Heart left ventricle (tissue), 16 donors: ENCODE data around the gene DDX47. TPM values are rescaled to one million over a fixed set of nuclear protein-coding genes. Genes with fewer than 3 reads are reported as not detected.

Source experiments
- ATAC-seq, 4 donors: fragments of 200-7000 bp; cut with Tn5 transposase; one replicate each; pipeline ENCODE4 v1.9.1; 2020 to 2022; ENCODE audit warnings: moderate library complexity in 4 of 4, mild to moderate bottlenecking in 3 of 4, moderate number of reproducible peaks in 1 of 4
- DNase-seq, 5 donors: peaks; one replicate each; pipeline ENCODE4 v3.0.0-alpha.2; 2020
- H3K27ac ChIP-seq, 12 donors: fragments of 200-600 bp; sonication (generic) in 4 of 12; one replicate each; pipeline versions ENCODE4 v1.5.0 to v1.8.0; 2016 to 2022; ENCODE audit warnings: mild to moderate bottlenecking in 2 of 12
- H3K27me3 ChIP-seq, 9 donors: fragments of 200-600 bp; sonication (generic) in 2 of 9; one replicate each; pipeline versions ENCODE4 v1.5.1 to v1.8.0; 2016 to 2022; ENCODE audit warnings: mild to moderate bottlenecking in 3 of 9
- H3K36me3 ChIP-seq, 9 donors: fragments of 200-600 bp; sonication (generic) in 2 of 9; one replicate each; pipeline versions ENCODE4 v1.5.0 to v1.8.0; 2018 to 2022; ENCODE audit warnings: mild to moderate bottlenecking in 2 of 9
- H3K4me1 ChIP-seq, 12 donors: fragments of 200-600 bp; sonication (generic) in 4 of 12; one replicate each; pipeline versions ENCODE4 v1.5.0 to v1.8.0; 2016 to 2022; ENCODE audit warnings: mild to moderate bottlenecking in 3 of 12
- H3K4me3 ChIP-seq, 12 donors: fragments of 200-600 bp; sonication (generic) in 4 of 12; one replicate each; pipeline versions ENCODE4 v1.5.0 to v1.8.0; 2017 to 2022; ENCODE audit warnings: mild to moderate bottlenecking in 9 of 12, moderate library complexity in 4 of 12
- H3K9me3 ChIP-seq, 12 donors: fragments of 200-600 bp; sonication (generic) in 4 of 12; one replicate each; pipeline versions ENCODE4 v1.5.0 to v1.8.0; 2016 to 2022; ENCODE audit warnings: mild to moderate bottlenecking in 1 of 12
- POLR2A ChIP-seq, 2 donors: fragments of 450-650 bp; IDR thresholded peaks; one replicate each; pipeline ENCODE4 v1.6.1; 2017; ENCODE audit warnings: antibody characterized with exemption in 2 of 2, mild to moderate bottlenecking in 2 of 2, moderate library complexity in 2 of 2
- WGBS, 4 donors: extraction: QIAGEN DNeasy Blood & Tissue Kit in 2 of 4; methylation state at CpG; one replicate each; pipeline versions ENCODE4 v1.1.5 to v1.1.7; 2013 to 2018; 5-methylcytosine and 5-hydroxymethylcytosine counted together
- intact Hi-C, 10 donors: fragments of 100-400 bp; cut with DNase I; formaldehyde crosslinking; loops; one replicate each; pipeline versions ENCODE4 v1.11.1 to v1.14.2; 2022
- long read RNA-seq, 3 donors: library from polyadenylated mRNA; unstranded; transcript quantifications; one replicate each; pipeline ENCODE4 v2.0.0, GENCODE V29; 2020 to 2021
- polyA plus RNA-seq, 2 donors: library from polyadenylated mRNA; stranded (reverse); fragments of 200-250 nt; gene quantifications; one replicate each; pipeline ENCODE4 v1.2.3, GENCODE V29; 2013
- total RNA-seq, 9 donors: library from RNA; depleted of rRNA in 2 of 9; stranded (reverse); fragments of >200 nt in 2 of 9; fragmentation: NEBNext Ultra II Directional in 3 of 9; extraction: Animal tissue kit (Norgen Biotek cat#: 25700) in 3 of 9; gene quantifications; one replicate each; pipeline versions ENCODE4 v1.1.0 to v1.2.4, GENCODE V29; 2016 to 2023
- TF ChIP-seq, protein P1 (sequence below), 12 donors: fragments of 200-600 bp; sonication (generic) in 4 of 12; IDR thresholded peaks; one replicate each; pipeline versions ENCODE4 v1.5.0 to v1.8.0; 2018 to 2022; ENCODE audit warnings: antibody characterized with exemption in 12 of 12, mild to moderate bottlenecking in 5 of 12
- donor health status: ischemic (EF 13 %, LVEDD 7.1; RV severe dilation, severe dysfunction).
- donor health status: healthy with polysubstance abuse.
- donor health status: DM: no; HTN: yes; CAD: no.
- donor health status: DM: no; HTN: no; CAD: no.
- donor health status: ischemic (EF 25% LVEDD 6.9; RV normal size, moderate dysfunction).
- donor health status: ischemic (EF 25% LVEDD 5.7; RV mildly dilated, moderate dysfunction).
- donor health status: healthy.
- donor health status: DM: yes; HTN: yes; CAD: no.
- donor health status: ischemic (EF 35%, LVEDD 5.7; RV mildly dilated, moderate dysfunction).
- donor health status: nonischemic (EF 11% LVEDD 7.7; RV severe dilation, severe dysfunction).
- donor health status: DM: yes; HTN: yes; CAD: no.
- donor health status: PGD.
- donor health status: ischemic (EF 29% LVEDD 5.4; RV normal size, mild dysfunction).
- donor health status: nonischemic (EF 23%, LVEDD 6.1; RV moderate dilation, normal function).

Gene DDX47
- total RNA-seq (10 to 100 TPM; 23.9 to 38.2 (median 27.1) TPM), polyA plus RNA-seq (10 to 100 TPM; 13.7 to 34.0 TPM)
- long read RNA-seq, donor 1, transcript DDX47-202 (12 exons, 1,817 nt) = major isoform, 19 of 21 reads
- long read RNA-seq, donor 1, partial matches to known transcripts = 1 of 21 reads
- long read RNA-seq, donor 1, other reads (novel, unspliced or antisense) = 0 of 21 reads
- long read RNA-seq, donor 2, transcript DDX47-202 (12 exons, 1,817 nt) = major isoform, 84 of 93 reads
- long read RNA-seq, donor 2, partial matches to known transcripts = 4 of 93 reads
- long read RNA-seq, donor 2, other reads (novel, unspliced or antisense) = 0 of 93 reads
- long read RNA-seq, donor 3, transcript DDX47-202 (12 exons, 1,817 nt) = major isoform, 16 of 19 reads
- long read RNA-seq, donor 3, partial matches to known transcripts = 2 of 19 reads
- long read RNA-seq, donor 3, other reads (novel, unspliced or antisense) = 1 of 19 reads

GRCh38 chr12:12813120-12814101, at the start of gene DDX47:
DDX47 (plus strand) TSS chr12:12813346; CDS start chr12:12813368, 22 bp downstream.
- Histone ChIP-seq H3K4me3 (peak within 1 kb of the TSS; percentile 58 to 97 (median 84)), H3K27ac (peak within 1 kb of the TSS in 11 of 12 donors; percentile 33 to 86 (median 73)), H3K36me3 (peaks cover 0 to 35% (median 23%) of the 10 kb centered on the region in 9 donors), H3K4me1 (peaks cover 0 to 68% (median 27%) of the 10 kb centered on the region in 12 donors), H3K27me3 (no peaks in the 10 kb centered on the region), H3K9me3 (no peaks in the 10 kb centered on the region)
- intact Hi-C loops = loop anchor here in 1 of 10 donors (2.0 kb wide), 1 partner anchor 25 kb away; no protein-coding TSS in a partner anchor
- ATAC-seq (peak; percentile 87 to 98 (median 94)), DNase-seq (peak; percentile 94 to 98 (median 96))
- peak in 1 of 2 donors; percentile 45 for TF ChIP-seq POLR2A (IDR thresholded peaks at IDR 0.05)
- TF ChIP-seq, protein P1, sequence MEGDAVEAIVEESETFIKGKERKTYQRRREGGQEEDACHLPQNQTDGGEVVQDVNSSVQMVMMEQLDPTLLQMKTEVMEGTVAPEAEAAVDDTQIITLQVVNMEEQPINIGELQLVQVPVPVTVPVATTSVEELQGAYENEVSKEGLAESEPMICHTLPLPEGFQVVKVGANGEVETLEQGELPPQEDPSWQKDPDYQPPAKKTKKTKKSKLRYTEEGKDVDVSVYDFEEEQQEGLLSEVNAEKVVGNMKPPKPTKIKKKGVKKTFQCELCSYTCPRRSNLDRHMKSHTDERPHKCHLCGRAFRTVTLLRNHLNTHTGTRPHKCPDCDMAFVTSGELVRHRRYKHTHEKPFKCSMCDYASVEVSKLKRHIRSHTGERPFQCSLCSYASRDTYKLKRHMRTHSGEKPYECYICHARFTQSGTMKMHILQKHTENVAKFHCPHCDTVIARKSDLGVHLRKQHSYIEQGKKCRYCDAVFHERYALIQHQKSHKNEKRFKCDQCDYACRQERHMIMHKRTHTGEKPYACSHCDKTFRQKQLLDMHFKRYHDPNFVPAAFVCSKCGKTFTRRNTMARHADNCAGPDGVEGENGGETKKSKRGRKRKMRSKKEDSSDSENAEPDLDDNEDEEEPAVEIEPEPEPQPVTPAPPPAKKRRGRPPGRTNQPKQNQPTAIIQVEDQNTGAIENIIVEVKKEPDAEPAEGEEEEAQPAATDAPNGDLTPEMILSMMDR (IDR thresholded peaks at IDR 0.05) = peak; percentile 90 to 99 (median 96)
- WGBS, 4 donors = 2 to 4% (median 3%) methylated on average over 28 to 35 of the region's 35 CpGs

- Histone ChIP-seq H3K27me3 (no peaks in the 10 kb centered on the region), H3K9me3 (peaks cover 0 to 6% (median 0%) of the 10 kb centered on the region in 12 donors), H3K27ac (no peak overlapping the region), H3K36me3 (no peaks in the 10 kb centered on the region), H3K4me1 (no peaks in the 10 kb centered on the region), H3K4me3 (no peak overlapping the region)
- intact Hi-C loops = no loop called here
- DNase-seq = no peak
- TF ChIP-seq, protein P1 (IDR thresholded peaks at IDR 0.05) = no peak
- no peak for TF ChIP-seq POLR2A (IDR thresholded peaks at IDR 0.05)
- ATAC-seq = no peak
These were observed 48.3 kb upstream of the DDX47 start for GRCh38 chr12:12764824-12765223.

DNA sequence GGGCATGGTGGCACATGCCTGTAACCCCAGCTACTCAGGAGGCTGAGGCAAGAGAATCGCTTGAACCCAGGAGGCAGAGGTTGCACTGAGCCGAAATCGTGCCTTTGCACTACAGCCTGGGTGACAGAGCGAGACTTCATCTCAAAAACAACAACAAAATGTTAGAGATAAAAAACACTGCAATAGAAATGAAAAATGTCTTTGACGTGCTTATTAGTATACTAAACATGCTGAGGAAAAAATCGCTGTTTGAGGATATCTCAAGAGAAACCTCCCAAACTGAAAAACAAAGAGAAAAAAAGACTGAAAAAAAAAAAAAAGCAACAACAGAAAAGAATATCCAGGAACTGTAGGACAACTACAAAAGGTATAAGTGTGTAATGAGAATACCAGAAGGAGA, 42.9 kb upstream of the DDX47 start:
- TF ChIP-seq, protein P1 (IDR thresholded peaks at IDR 0.05) = no peak
- TF ChIP-seq POLR2A (IDR thresholded peaks at IDR 0.05) = no peak
- intact Hi-C loops = no loop called here
- Histone ChIP-seq H3K4me1 (no peaks in the 10 kb centered on the region), H3K9me3 (peaks cover 0 to 20% (median 0%) of the 10 kb centered on the region in 12 donors), H3K36me3 (no peaks in the 10 kb centered on the region), H3K27me3 (no peaks in the 10 kb centered on the region), H3K4me3 (no peak overlapping the region), H3K27ac (no peak overlapping the region)
- WGBS, 4 donors = 93 to 98% (median 97%) methylated on average over 6 of the region's 6 CpGs
- no peak for DNase-seq
- no peak for ATAC-seq
